ENCODE results near the gene ATP11A.

DNA sequence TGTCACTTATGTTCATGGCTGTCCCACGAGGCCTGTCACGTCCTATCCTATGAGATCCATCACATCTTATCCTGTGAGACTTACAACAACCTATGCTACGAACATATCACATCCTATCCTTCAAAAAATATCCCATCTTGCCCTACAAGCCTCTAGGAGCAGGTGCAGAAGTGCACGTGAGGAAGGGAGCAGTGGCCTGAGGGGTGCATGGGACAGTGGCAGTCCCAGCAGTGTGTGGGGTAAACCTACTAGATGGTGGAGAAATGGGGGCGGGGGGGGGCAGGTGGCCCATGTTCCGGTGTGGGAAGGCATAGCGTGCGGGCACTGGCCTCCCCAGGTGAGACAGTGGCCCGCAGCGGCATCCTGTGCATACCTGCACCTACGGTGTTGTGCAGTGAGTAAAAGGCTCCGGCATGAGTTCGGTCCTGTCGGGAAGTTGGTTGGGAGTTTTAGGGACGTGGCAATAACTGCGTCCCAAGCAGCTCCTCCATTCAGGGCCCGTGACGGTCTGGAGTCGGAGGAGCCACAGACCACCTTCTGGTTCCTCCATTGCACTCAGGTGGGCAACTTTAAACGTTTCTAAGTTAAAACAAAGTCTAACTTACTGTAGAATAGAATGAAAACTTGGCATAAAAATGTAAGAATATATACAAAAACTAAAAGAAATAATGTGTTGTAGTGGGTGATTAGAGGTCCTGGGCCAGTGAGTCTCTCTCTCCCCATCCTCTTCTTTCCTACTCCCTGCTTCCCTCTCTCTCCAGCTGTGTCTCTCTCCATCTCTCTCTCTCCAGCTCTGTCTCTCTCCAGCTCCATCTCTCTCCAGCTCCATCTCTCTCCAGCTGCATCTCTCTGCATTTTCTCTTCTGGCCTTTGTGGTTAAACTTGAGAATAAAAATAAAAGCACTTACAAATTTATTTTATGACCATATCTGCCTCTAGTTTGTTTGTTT is 42.1 kb downstream of the ATP11A start:
- TF ChIP-seq POLR2AphosphoS5 (IDR thresholded peaks at IDR 0.05): no peak
- TF ChIP-seq, protein P1, sequence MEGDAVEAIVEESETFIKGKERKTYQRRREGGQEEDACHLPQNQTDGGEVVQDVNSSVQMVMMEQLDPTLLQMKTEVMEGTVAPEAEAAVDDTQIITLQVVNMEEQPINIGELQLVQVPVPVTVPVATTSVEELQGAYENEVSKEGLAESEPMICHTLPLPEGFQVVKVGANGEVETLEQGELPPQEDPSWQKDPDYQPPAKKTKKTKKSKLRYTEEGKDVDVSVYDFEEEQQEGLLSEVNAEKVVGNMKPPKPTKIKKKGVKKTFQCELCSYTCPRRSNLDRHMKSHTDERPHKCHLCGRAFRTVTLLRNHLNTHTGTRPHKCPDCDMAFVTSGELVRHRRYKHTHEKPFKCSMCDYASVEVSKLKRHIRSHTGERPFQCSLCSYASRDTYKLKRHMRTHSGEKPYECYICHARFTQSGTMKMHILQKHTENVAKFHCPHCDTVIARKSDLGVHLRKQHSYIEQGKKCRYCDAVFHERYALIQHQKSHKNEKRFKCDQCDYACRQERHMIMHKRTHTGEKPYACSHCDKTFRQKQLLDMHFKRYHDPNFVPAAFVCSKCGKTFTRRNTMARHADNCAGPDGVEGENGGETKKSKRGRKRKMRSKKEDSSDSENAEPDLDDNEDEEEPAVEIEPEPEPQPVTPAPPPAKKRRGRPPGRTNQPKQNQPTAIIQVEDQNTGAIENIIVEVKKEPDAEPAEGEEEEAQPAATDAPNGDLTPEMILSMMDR (IDR thresholded peaks at IDR 0.05): no peak
- TF ChIP-seq POLR2A (IDR thresholded peaks at IDR 0.05): no peak
